Tibial nerve (tissue), 4 donors: ENCODE data around the gene FBXO15.

Source experiments
- EP300 ChIP-seq, 2 donors: sonication (generic); formaldehyde crosslinking; IDR thresholded peaks; one replicate each; pipeline ENCODE4 v1.6.1; 2017; ENCODE audit warnings: antibody characterized with exemption in 2 of 2, mild to moderate bottlenecking in 1 of 2
- POLR2A ChIP-seq, 2 donors: fragments of 450-650 bp; IDR thresholded peaks; one replicate each; pipeline ENCODE4 v1.6.1; 2017; ENCODE audit warnings: antibody characterized with exemption in 2 of 2, mild to moderate bottlenecking in 2 of 2, moderate library complexity in 2 of 2
- TF ChIP-seq, protein P1 (sequence below), 5 experiments: fragments of 200-600 bp in 3 of 5; fragments of 450-650 bp in 2 of 5; sonication (generic) in 3 of 5; IDR thresholded peaks; one replicate each; pipeline ENCODE4 v1.5.1; 2016 to 2019; ENCODE audit warnings: antibody characterized with exemption in 5 of 5, mild to moderate bottlenecking in 3 of 5, moderate library complexity in 2 of 5

DNA sequence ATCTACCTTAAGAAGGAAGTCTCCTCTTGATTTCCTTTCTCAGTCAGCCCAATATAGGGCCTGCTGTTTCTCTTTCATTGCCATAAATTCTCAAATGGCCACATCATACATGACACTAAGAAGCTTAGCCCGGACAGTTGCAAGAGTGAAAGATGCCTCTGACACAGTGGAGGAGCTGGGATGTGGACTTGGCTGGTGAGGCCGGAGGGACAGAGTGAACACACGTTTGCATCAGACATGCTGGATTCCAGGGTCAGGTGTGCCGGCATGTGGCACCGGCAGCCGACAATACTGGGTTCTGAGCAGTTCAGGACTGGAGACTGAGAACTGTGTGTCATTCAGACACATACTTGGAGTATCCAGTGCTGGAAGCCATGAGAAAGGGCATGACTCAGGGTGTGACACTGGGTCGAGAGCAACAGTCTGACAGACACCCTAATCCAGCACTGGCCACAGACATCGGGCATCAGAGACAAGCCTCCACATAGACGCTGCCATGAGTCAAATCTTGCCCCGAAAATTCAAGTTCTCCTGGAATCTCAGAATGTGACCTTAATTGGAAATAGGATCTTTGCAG is 32.1 kb upstream of the FBXO15 start:
- no peak for TF ChIP-seq POLR2A (IDR thresholded peaks at IDR 0.05)
- TF ChIP-seq, protein P1, sequence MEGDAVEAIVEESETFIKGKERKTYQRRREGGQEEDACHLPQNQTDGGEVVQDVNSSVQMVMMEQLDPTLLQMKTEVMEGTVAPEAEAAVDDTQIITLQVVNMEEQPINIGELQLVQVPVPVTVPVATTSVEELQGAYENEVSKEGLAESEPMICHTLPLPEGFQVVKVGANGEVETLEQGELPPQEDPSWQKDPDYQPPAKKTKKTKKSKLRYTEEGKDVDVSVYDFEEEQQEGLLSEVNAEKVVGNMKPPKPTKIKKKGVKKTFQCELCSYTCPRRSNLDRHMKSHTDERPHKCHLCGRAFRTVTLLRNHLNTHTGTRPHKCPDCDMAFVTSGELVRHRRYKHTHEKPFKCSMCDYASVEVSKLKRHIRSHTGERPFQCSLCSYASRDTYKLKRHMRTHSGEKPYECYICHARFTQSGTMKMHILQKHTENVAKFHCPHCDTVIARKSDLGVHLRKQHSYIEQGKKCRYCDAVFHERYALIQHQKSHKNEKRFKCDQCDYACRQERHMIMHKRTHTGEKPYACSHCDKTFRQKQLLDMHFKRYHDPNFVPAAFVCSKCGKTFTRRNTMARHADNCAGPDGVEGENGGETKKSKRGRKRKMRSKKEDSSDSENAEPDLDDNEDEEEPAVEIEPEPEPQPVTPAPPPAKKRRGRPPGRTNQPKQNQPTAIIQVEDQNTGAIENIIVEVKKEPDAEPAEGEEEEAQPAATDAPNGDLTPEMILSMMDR (IDR thresholded peaks at IDR 0.05), result no peak
- no peak for TF ChIP-seq EP300 (IDR thresholded peaks at IDR 0.05)
